GM23338 (cell line): ENCODE data around the gene PDE7B.

Experiments
- CREB1 ChIP-seq: fragments of 250-450 bp; sonication (Bioruptor Pico); IDR thresholded peaks from 2 replicates; pipeline ENCODE4 v1.5.0; 2020; ENCODE audit warnings: low read depth, mild to moderate bottlenecking, moderate library complexity
- EZH2 ChIP-seq: fragments of 200-600 bp; sonication (generic); IDR thresholded peaks from one replicate; pipeline ENCODE4 v1.8.0; 2017; ENCODE audit warnings: antibody characterized with exemption, mild to moderate bottlenecking, low read depth; ENCODE audit not compliant: unreplicated experiment
- POLR2AphosphoS5 ChIP-seq: IDR thresholded peaks from 2 replicates; pipeline ENCODE4 v1.6.1; 2016; ENCODE audit warnings: antibody characterized with exemption, low read depth
- ZNF331 ChIP-seq: fragments of 250-450 bp; sonication (Bioruptor Pico); IDR thresholded peaks from 2 replicates; pipeline ENCODE4 v1.5.0; 2020; ENCODE audit warnings: low read depth, mild to moderate bottlenecking, moderate library complexity
- TF ChIP-seq, protein P1 (sequence below), 2 experiments: fragments of 200-600 bp in 1 of 2; sonication (generic) in 1 of 2; conservative IDR thresholded peaks; 2 replicates each; pipeline versions ENCODE4 v1.5.1 to v1.6.1; 2016 to 2017; ENCODE audit warnings: antibody characterized with exemption in 2 of 2, low read depth in 2 of 2, mild to moderate bottlenecking in 2 of 2, moderate library complexity in 1 of 2

DNA sequence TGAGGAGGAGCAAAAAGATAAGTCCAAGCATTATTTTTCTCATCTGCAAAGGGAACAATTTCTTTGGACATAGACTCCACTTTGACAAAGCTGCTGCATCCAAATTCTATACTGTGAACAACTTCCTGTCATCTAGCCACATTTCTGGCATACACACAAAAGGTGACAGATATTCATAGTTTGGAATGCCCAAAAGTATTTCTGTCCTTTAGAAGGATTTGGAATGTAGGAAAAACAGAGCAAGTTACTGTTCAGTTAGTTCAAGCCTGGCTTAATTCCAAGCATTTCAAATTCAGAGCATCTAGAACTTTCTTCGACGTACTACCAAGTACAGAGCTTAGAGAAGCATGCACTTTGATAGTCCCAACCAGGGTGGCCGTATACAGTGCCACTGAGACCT lies 134.0 kb downstream of the PDE7B start:
- TF ChIP-seq ZNF331 (CRISPR knock-in tag) (no peak), POLR2AphosphoS5 (no peak), CREB1 (CRISPR knock-in tag) (no peak), EZH2 (no peak)
- TF ChIP-seq, protein P1, sequence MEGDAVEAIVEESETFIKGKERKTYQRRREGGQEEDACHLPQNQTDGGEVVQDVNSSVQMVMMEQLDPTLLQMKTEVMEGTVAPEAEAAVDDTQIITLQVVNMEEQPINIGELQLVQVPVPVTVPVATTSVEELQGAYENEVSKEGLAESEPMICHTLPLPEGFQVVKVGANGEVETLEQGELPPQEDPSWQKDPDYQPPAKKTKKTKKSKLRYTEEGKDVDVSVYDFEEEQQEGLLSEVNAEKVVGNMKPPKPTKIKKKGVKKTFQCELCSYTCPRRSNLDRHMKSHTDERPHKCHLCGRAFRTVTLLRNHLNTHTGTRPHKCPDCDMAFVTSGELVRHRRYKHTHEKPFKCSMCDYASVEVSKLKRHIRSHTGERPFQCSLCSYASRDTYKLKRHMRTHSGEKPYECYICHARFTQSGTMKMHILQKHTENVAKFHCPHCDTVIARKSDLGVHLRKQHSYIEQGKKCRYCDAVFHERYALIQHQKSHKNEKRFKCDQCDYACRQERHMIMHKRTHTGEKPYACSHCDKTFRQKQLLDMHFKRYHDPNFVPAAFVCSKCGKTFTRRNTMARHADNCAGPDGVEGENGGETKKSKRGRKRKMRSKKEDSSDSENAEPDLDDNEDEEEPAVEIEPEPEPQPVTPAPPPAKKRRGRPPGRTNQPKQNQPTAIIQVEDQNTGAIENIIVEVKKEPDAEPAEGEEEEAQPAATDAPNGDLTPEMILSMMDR (conservative IDR thresholded peaks at IDR 0.05; ENCODE audit: low read depth in 2 of 2) = no peak
